Kidney (tissue), 14 donors: ENCODE data around the gene IFNA7. TPM values are rescaled to one million over a fixed set of nuclear protein-coding genes. Genes with fewer than 3 reads are reported as not detected.
"Not testable (repeated sequence)": the region's sequence is repeated elsewhere in the genome, so short reads cannot be mapped to it uniquely, and the experiment has no call there.

ENCODE experiments used
- DNase-seq, 5 donors: peaks; one replicate each; pipeline ENCODE4 v3.0.0-alpha.2; 2013 to 2020
- FAIRE-seq: peaks from 2 replicates; lab custom pipeline; 2012; peaks lifted over from hg19 to GRCh38; lab: Jason Lieb, UNC
- H3K27ac ChIP-seq, 2 donors: one replicate each; pipeline ENCODE4 v1.7.0; 2013; ENCODE audit warnings: low read depth in 2 of 2, low read length in 2 of 2, inconsistent platforms in 1 of 2
- H3K27me3 ChIP-seq: one replicate; pipeline ENCODE4 v1.7.1; 2013; ENCODE audit warnings: low read length, inconsistent platforms; ENCODE audit not compliant: control insufficient read depth, insufficient read depth
- H3K36me3 ChIP-seq, 3 donors: one replicate each; pipeline versions ENCODE4 v1.7.0 to v1.7.1; 2013; ENCODE audit warnings: low read length in 3 of 3, control low read depth in 1 of 3, inconsistent platforms in 1 of 3; ENCODE audit not compliant: insufficient read depth in 3 of 3, control insufficient read depth in 2 of 3
- H3K4me1 ChIP-seq, 3 donors: one replicate each; pipeline versions ENCODE4 v1.7.0 to v1.7.1; 2013; ENCODE audit warnings: low read length in 3 of 3, inconsistent platforms in 1 of 3, low read depth in 1 of 3; ENCODE audit not compliant: control insufficient read depth in 2 of 3, insufficient read depth in 2 of 3
- H3K4me3 ChIP-seq, 3 donors: one replicate each; pipeline versions ENCODE4 v1.7.0 to v1.8.1; 2013; ENCODE audit warnings: low read length in 3 of 3, control low read depth in 1 of 3, inconsistent platforms in 1 of 3
- H3K9ac ChIP-seq, 3 donors: one replicate each; pipeline versions ENCODE4 v1.7.0 to v1.7.1; 2013; ENCODE audit warnings: low read length in 3 of 3, control low read depth in 1 of 3, inconsistent platforms in 1 of 3
- H3K9me3 ChIP-seq, 3 donors: one replicate each; pipeline versions ENCODE4 v1.7.0 to v1.7.1; 2013; ENCODE audit warnings: low read length in 3 of 3, control low read depth in 1 of 3, inconsistent platforms in 1 of 3; ENCODE audit not compliant: control insufficient read depth in 2 of 3, insufficient read depth in 1 of 3
- intact Hi-C: fragments of 100-400 bp; cut with DNase I; formaldehyde crosslinking; loops from one replicate; pipeline ENCODE4 v1.11.1; 2022
- polyA plus RNA-seq: library from polyadenylated mRNA; stranded (reverse); fragments of 350-450 nt; fragmentation: Illumina TruSeq; extraction: RNeasy Lipid Tissue Mini Kit (QIAGEN cat#74804); gene quantifications from one replicate; pipeline ENCODE4 v1.2.3, GENCODE V29; 2014; ENCODE audit warnings: low read depth, low replicate concordance; ENCODE audit not compliant: insufficient read depth
- total RNA-seq: library from RNA; stranded (reverse); fragmentation: NEBNext Ultra II Directional; extraction: Animal tissue kit (Norgen Biotek cat#: 25700); gene quantifications from one replicate; pipeline ENCODE4 v1.2.1, GENCODE V29; 2021
- TF ChIP-seq, protein P1 (sequence below): IDR thresholded peaks from 3 replicates; pipeline ENCODE4 v1.5.1; 2012; ENCODE audit warnings: mild to moderate bottlenecking, moderate library complexity, borderline replicate concordance; ENCODE audit not compliant: insufficient read depth; ENCODE audit errors: extremely low read depth
- donor health status: control.
- donor health status: control.
- donor health status: control.
- donor health status: control.
- donor health status: control.
- donor health status: DM: yes; HTN: yes; CAD: no.
- donor health status: Normal renal cell carcinoma (clear cell type).

IFNA7 gene
- total and polyA plus RNA-seq, 2 donors from 2014 or later = not detected

GRCh38 chr9:21210311-21210710 lies 8.3 kb upstream of the IFNA7 start:
- H3K9ac ChIP-seq = no peak overlapping the region
- H3K36me3 ChIP-seq = no peaks in the 10 kb centered on the region
- FAIRE-seq (no peak), DNase-seq (no peak)
- H3K27ac ChIP-seq = no peak overlapping the region
- TF ChIP-seq, protein P1, sequence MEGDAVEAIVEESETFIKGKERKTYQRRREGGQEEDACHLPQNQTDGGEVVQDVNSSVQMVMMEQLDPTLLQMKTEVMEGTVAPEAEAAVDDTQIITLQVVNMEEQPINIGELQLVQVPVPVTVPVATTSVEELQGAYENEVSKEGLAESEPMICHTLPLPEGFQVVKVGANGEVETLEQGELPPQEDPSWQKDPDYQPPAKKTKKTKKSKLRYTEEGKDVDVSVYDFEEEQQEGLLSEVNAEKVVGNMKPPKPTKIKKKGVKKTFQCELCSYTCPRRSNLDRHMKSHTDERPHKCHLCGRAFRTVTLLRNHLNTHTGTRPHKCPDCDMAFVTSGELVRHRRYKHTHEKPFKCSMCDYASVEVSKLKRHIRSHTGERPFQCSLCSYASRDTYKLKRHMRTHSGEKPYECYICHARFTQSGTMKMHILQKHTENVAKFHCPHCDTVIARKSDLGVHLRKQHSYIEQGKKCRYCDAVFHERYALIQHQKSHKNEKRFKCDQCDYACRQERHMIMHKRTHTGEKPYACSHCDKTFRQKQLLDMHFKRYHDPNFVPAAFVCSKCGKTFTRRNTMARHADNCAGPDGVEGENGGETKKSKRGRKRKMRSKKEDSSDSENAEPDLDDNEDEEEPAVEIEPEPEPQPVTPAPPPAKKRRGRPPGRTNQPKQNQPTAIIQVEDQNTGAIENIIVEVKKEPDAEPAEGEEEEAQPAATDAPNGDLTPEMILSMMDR = no peak
- H3K27me3 ChIP-seq = no peaks in the 10 kb centered on the region
- no peaks in the 10 kb centered on the region for H3K4me1 ChIP-seq
- no peaks in the 10 kb centered on the region for H3K9me3 ChIP-seq
- intact Hi-C loops = no loop called here
- H3K4me3 ChIP-seq = no peak overlapping the region

- H3K4me1 ChIP-seq, H3K27ac ChIP-seq, H3K9ac ChIP-seq, H3K36me3 ChIP-seq, H3K27me3 ChIP-seq, DNase-seq, H3K9me3 ChIP-seq, H3K4me3 ChIP-seq, FAIRE-seq, intact Hi-C loops: not testable (repeated sequence)
Observed at GRCh38 chr9:21207043-21207442, 5.0 kb upstream of the IFNA7 start, which contains the start of gene IFNA10. TSS of gene IFNA10 (minus strand) at chr9:21207143. CDS start at chr9:21207097, 46 bp downstream.

- intact Hi-C loops = no loop called here
Observed at GRCh38 chr9:21205204-21205603, 3.2 kb upstream of the IFNA7 start.

DNA sequence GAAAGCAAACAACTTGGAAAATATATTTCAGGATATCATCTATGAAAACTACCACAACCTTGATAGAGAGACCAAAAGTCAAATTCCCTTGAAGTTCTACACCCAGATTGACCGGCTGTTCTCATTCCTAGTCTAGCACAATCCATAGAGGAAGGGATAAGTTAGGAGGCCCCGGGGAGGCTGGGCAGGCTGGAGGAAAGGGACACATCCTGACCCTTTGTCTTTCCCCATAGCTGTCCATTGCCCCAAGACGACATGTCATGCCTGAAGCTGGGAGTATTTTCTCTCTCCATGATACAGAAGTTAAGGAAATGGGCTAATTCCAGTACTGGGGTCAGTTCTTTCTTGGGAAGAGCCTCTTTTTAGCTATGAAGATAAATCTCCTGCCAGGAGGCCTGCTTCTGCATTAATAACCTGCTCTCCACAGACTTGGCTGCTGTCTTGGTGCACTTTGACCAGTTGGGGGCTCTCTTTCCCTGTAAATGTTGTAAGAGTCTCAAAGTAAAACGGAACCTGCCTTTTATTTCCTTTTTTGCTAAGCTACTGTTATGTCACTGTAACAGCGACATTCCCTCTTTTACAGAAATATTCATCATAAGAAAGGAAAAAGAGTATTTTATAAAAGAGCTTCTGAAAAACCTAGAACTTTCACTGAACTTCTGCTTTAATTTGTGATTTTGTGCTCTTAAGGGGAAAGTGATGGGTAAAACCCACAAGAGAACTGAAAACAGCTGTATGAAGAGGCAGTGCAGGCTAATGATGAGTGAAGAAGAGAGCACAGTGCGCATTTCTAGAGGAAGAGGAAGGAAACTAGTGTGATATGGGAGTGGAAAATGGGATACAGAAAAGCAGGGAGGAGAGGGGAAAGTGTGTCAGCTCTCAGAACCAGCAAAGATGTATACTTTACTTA lies 6.9 kb downstream of the IFNA7 start:
- H3K27me3 ChIP-seq, intact Hi-C loops, FAIRE-seq, H3K36me3 ChIP-seq, H3K9ac ChIP-seq, H3K27ac ChIP-seq, H3K4me1 ChIP-seq, H3K9me3 ChIP-seq, H3K4me3 ChIP-seq: not testable (repeated sequence)
- TF ChIP-seq, protein P1 = peak; percentile 37
- peak in 2 of 5 donors; percentile 12 to 13 for DNase-seq

More at GRCh38 chr9:21205204-21205603, 3.2 kb upstream of the IFNA7 start:
- Histone ChIP-seq H3K9ac (no peak overlapping the region), H3K36me3 (no peaks in the 10 kb centered on the region), H3K27ac (no peak overlapping the region), H3K27me3 (no peaks in the 10 kb centered on the region), H3K4me3 (no peak overlapping the region), H3K9me3 (no peaks in the 10 kb centered on the region), H3K4me1 (no peaks in the 10 kb centered on the region)
- FAIRE-seq (no peak), DNase-seq (no peak)
- TF ChIP-seq, protein P1 = no peak

DNA sequence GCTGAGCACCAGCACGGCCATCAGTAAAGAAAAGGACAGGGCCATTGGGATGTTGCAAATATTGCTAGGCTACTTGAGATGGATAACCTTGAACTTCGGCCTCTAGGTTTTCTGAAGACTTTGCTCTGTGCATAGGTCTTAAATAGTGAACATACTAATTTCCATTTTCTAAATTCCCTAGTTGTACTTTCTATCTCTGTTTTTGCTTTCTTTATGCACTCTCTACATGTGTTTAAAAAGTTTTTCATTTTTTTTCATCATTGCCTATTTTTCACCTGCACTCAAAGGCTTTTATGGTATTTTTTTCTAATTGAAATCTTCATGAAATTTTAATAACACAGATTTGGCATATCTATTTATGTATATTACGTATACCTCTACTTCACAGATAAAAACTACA lies 14.5 kb downstream of the IFNA7 start, which contains the start of gene IFNA4:
Gene IFNA4, minus strand, starts transcription at position 101 of the 400 bp plus-strand sequence. Its CDS starts 56 bp downstream, at position 45.
- H3K27me3 ChIP-seq, intact Hi-C loops, H3K27ac ChIP-seq, H3K4me3 ChIP-seq, FAIRE-seq, H3K4me1 ChIP-seq, H3K9ac ChIP-seq, DNase-seq, H3K9me3 ChIP-seq, H3K36me3 ChIP-seq: not testable (repeated sequence)
